ENCODE measurements around the gene RCC1.
"Not testable (repeated sequence)": the region's sequence is repeated elsewhere in the genome, so short reads cannot be mapped to it uniquely, and the experiment has no call there.

The RCC1 gene

DNA sequence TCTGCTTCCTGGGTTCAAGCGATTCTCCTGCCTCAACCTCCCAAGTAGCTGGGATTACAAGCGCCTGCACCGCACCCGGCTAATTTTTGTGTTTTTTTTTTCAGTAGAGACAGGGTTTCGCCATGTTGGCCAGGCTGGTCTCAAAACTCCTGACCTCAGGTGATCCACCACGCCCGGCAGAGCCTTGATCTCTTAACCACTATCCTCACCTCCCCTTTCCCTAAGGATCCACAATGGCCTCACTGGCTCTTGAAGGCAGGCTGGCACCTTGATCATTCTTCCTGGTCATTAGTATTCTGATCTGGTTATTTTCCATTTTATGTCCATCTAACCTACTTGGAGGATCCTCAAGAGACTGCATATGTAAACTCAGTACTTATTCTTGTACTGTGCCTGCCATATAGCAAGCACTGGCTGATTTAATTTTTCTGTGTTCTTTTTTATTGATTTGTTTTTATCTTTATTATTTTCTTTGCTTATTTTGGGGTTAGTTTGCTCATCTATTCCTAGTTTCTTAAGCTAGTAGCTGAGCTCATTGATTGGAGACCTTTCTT lies 6.3 kb downstream of the RCC1 start:
- DNase-seq, result no peak

DNA sequence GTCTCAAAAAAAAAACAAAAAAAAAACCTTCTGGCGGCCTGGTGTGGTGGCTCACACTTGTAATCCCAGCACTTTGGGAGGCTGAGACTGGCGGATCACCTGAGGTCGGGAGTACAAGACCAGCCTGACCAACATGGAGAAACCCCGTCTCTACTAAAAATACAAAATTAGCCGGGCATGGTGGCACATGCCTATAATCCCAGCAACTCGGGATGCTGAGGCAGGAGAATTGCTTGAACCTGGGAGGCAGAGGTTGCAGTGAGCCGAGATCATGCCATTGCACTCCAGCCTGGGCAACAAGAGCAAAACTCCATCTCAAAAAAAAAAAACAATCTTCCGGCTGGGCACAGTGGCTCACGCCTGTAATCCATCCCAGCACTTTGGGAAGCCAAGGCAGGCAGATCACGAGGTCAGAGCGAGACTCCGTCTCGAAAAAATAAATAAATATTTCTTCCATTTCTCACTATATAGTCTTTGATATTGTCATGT lies 8.6 kb downstream of the RCC1 start:
- not testable (repeated sequence) for DNase-seq

DNA sequence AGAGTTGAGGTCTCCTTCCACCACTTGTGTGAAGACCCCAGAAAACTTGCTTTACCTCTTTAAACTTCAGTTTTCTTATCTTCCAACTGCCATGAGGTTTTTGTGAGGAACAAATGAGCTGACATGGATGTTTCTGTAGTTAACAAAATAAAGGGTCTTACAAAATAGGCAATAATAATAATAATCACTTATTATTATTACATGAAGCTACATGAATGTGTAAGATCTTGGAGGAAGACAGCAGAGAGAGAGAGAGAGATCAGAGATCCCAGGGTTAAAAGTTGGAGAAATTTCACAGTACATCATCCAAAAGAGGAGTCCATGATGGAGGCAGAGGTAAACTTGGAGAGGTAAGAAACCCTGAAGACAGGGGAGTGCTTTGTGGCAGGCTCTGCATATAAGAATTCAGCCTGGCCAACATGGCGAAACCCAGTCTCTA lies 10.7 kb downstream of the RCC1 start:
- DNase-seq, result no peak

DNA sequence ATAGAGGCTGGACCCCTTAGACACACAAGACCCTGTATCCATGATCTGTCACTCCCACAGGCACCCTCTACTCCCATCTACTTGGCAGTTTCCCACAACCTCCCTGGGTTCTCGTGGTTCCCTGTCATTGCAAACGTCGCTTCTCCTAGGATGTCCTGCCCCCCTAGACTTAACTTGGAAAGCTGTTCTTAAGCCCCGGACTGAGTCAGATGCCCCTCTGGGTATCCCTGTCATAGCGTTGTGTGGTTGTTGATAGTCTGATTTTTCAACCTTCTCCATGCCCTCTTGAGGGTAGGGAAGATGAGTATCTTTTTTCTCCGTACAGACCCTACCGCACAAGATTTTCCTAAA lies 11.8 kb downstream of the RCC1 start:
- DNase-seq, result no peak

DNA sequence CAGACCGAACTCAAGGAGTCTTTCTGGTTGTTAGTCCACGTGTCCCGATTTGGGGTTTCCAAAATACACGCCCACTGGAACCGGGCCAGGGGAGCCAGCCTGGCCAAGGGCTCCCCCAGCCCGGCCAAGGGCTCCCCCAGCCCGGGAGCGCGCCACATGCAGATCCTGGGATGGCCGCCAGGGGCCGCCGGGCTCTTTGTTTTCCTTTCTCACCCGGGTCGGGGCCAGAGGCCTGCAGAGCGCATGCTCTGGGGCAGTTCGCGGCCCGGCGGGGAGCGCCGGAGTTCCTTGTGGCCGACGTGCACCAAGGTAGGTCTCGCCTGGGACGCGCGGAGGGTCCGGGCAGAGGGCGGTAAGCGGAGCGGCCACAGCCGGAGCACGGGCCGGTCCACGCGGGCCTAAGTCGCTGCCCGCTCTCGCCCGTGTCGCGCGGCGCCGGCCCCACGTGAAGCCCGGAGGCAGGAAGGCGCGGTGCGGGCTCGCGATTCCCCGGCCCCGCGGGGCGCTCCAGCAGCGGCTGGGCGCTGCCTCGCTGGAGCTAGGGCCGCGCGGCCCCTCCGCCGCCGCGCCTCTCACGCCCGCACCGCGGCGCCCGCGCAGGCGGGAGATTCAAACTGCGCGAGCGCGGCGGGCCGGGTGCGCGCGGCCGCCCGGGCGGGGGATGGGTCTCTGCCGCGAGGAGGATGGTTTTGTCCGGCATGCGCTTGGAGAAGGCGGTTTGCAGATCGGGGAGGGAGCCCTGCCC lies 12.3 kb downstream of the RCC1 start:
- peak; percentile 84 for DNase-seq

DNA sequence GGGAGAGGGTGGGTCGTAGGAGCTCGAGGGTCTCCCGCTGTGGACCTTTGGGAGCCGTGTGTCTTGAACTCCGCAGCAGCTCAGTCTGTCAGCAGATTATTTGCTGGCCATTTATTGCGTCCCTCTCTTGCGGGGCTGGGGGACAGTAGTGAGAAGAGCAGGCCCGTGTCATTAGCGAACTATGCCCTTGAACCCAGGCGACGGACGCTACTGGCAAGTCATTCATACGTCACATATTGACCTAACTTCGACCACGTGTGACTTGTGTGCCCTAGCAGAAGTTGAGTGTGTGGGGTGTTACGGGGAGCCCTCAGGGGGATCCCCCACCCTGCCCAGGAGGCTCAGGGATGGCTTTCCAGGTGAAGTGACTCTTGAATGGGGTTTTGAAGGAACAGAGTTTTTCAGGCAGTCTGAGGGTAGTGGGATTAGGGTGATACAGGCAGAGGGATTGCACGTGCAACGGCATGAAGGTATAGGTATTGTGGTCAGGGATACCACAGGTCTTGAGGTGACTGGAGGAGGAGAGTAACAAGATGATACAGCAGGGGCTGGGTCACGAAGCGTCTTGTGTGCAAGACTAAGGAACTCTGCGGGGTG lies 13.0 kb downstream of the RCC1 start:
- no peak for DNase-seq

DNA sequence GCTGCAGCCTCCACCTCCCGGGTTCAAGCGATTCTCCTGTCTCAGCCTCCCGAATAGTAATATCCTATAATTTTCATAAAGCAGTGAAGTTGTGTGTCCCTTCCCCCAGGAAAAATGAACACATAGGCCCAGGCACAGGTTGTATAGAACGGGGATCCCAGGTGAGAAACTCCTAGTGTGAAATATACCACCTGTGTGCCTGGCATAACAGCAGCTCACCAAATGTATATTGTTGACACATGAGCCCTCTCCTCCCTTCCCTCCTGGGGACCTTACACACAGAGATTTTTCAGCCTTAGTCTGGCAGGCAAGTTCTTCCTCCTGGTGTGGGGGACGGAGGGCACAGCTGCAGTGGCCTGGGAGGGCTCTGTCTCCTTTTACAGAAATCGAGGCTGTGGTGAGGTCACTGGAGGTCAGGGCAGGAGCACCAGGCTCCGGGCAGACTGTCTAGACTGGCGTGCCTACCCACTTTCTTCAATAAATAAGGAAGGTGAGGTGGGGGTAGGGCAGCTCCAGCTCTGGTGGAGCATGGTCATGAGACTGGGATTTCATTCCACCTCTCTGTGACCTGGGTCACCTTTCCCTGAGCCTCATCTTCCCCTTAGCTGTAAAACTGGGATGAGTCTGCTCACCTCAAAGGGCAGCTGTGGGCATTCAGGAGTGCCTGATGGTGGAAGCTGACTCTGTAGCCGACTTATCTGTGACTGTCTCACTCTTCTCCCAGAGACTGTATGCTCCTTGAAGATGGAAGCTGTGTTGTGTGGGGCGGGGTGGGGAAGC lies 14.3 kb downstream of the RCC1 start:
- DNase-seq, result no peak

DNA sequence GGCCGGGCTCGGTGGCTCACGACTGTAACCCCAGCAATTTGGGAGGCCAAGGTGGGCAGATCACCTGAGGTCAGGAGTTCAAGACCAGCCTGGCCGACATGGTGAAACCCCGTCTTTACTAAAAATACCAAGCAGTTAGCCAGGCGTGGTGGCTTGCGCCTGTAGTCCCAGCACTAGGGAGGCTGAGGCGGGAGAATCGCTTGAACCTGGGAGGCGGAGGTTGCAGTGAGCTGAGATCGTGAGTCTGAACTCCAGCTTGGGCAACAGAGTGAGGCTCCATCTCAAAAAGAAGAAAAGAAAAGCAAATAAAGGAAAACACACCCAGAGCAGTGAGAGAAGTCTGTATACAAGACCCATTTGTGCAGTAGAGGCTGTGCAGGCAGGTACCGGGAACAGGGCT lies 15.0 kb downstream of the RCC1 start:
- not testable (repeated sequence) for DNase-seq

DNA sequence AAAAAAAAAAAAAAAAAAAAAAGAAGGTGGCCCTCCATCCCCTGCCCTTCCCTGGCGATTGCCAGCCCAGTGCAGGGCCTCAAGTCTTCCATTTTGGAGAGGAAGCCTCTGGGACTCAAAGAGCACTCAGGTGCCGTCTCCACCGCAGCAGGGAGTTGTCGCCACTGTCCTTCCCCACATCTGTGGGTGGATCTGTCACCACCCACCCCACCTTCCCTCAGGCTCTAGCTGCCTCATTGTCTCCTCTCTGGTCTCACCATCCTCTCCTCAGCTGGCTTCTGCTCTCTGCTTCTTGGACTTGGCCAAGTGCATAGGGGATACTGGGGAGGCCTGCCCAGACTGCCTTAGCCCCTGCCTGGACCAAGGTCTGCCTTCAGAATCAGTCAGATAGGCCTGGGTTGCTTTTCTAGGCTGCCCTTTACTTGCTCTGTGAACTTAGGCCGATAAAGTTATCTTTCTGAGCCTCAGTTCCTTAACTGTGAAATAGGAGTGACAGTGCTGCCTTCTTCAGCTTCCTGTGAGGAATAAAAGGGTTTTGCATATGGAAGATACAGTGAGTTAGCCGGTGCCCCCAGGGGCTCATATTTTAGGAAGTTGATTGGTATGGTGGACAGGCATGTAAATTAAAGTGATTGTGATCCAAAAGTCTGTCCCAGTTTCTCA lies 15.8 kb downstream of the RCC1 start:
- DNase-seq, result no peak

DNA sequence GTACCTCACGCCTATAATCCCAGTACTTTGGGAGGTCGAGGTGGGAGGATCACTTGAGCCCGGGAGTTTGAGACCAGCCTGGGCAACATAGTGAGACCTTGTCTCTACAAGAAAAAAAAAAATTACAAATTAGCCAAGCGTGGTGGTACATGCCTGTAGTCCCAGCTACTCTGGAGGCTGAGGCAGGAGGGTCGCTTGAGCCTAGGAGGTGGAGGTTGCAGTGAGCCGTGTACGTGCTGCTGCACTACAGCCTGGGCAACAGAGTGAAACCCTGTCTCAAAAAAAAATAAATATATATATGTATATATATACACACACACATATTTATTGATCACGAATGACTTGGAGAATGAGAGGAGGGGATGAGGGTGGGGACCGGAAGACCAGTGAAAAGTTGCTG lies 16.7 kb downstream of the RCC1 start:
- DNase-seq, result not testable (repeated sequence)

DNA sequence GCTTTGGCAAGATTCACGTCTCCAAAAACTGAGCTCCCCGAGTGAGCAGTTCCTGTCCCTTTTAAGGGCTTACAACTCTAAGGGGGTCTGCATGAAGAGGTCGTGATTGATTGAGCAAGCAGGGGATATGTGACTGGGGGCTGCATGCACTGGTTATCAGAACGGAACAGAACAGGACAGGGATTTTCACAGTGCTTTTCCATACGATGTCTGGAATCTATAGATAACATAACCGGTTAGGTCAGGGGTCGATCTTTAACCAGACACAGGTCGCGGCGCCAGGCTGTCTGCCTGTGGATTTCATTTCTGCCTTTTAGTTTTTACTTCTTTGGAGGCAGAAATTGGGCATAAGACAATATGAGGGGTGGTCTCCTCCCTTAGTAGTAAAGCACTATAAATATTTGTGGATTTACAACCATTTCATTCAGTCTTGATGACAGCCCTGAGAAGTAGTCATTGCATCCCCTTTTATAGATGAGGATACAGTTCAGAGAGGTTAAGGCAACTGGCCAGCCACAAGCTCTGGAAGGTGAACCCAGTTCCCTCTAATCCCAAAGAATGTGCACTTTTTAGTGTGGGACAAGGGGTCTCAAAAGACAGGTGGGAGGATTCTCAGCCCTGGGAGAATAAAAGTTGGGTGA lies 19.3 kb downstream of the RCC1 start:
- not testable (repeated sequence) for DNase-seq

DNA sequence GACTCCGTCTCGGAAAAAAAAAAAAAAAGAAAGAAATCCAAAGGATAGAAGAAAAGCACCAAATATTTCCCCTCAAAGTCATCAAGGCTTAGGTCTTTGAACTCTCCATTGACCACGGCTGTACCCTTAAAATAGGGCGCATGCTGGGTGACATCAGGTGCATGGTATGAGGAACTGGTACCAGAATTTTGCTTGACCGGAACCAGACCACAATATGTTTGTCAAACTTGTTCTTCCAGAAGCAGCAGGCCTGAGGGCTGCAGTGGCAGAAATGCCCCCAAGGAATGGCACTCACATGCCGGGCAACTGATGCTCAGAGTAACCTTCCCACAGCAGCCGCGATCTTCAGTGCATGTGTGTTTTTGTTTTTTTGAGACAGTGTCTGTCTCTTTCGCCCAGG lies 21.0 kb downstream of the RCC1 start:
- no peak for DNase-seq

DNA sequence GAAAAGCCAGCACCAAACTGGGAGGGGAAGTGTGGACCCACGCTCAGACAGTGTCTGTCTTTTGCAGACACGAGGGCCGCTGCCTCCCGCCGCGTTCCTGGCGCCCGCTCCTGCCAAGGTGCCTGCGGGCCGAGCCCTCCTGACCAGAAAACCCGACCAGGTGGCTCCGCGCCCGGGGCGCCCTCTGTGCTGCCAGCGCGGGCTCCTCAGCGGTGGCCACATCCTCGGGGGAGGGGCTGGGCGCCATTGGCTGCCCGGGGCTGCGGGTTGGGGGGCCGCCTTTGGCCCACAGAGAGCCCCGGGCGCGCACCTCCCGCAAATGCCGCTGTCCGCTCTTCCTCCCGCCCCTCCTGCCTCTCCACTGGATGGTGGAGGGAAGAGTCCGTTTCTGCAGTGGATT lies 24.6 kb downstream of the RCC1 start:
- DNase-seq, result no peak

DNA sequence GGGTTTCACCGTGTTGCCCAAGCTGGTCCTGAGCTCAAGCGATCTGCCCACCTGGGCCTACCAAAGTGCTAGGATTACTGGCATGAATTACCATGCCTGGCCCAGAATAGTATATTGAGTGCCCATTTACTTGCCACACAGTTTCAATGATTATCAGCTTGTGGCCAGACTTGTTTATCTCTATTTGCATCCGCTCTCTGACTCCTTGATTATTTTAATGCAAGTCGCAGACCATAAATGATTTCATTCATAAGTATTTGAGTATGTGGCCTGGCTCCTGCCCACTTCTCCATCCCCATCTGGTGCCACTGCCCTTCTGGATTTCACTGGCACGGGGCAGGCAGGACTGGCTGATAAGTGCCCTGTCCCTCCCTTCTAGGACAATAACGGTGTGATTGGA lies 28.8 kb downstream of the RCC1 start:
- DNase-seq, result no peak

DNA sequence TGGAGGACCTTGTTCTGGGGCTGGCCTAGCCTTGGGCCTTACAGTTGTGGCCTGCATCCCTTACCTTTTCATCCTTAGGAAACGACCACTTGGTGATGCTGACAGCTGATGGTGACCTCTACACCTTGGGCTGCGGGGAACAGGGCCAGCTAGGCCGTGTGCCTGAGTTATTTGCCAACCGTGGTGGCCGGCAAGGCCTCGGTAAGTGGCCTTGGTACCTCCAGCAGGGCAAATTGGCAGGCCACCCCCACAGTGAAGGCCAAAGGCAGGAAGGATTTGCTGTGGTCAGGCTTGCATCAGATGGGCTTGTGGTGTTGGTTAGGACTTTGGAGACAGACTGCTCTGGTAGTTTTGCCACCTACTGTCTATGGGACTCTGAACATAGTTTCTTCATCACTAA lies 29.3 kb downstream of the RCC1 start:
- no peak for DNase-seq

DNA sequence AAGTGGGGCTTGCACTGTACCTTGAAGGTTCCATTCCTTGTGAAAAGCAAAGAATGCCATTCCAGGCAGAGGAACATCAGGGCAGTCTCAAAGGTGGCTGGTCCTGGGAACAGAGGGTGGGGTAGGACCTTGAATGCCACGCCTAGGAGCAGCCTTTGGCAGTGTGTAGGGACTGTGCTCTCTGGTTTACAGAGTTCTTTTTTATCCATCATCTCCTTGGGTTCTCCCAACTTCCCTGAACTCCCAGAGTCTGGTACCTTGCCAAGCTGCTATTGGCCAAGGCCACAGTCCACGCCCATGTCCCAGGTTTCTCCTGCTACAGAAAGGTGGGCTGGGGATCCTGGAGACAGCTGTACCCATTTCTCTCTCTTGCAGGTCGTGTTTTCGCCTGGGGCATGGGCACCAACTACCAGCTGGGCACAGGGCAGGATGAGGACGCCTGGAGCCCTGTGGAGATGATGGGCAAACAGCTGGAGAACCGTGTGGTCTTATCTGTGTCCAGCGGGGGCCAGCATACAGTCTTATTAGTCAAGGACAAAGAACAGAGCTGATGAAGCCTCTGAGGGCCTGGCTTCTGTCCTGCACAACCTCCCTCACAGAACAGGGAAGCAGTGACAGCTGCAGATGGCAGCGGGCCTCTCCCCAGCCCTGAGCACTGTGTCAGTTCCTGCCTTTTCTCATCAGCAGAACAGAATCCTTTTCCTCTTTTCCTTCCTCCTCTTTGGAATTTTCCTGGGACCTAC lies 31.8 kb downstream of the RCC1 start:
- DNase-seq, result no peak

DNA sequence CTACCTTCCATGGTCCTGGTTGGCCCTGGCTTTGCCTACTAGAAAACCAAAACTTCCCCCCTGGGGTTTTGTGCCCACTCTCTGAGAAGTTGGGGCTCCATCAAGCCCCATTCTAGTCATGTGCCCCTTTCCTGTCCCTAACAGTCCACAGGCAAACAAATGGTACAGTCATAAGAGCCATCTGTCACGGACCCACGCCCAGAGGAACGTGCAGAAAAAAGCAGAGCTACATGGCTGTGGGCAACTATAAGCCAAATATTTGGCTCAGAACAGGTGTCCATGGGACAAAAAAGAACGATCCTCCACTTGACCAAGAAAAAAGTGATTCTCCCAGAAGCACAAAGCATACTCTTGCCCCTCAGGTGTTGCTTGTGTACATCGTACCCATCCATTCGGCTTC lies 32.4 kb downstream of the RCC1 start:
- no peak for DNase-seq

DNA sequence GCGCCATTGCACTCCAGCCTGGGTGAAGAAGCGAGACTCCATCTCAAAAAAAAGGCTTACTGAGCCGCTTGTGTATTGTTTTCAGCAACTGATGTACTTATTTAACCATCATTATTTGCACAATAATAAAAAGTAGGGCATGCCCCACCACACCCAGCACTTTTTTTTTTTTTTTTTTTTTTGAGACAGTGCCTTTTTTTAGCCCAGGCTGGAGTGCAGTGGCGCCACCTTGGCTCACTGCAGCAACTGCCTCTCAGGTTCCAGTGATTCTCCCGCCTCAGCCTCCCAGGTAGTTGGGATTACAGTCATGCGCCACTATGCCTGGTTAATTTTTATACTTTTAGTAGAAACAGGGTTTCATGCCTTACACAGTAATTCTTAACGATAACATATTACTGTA lies 34.8 kb downstream of the RCC1 start:
- DNase-seq, result no peak

DNA sequence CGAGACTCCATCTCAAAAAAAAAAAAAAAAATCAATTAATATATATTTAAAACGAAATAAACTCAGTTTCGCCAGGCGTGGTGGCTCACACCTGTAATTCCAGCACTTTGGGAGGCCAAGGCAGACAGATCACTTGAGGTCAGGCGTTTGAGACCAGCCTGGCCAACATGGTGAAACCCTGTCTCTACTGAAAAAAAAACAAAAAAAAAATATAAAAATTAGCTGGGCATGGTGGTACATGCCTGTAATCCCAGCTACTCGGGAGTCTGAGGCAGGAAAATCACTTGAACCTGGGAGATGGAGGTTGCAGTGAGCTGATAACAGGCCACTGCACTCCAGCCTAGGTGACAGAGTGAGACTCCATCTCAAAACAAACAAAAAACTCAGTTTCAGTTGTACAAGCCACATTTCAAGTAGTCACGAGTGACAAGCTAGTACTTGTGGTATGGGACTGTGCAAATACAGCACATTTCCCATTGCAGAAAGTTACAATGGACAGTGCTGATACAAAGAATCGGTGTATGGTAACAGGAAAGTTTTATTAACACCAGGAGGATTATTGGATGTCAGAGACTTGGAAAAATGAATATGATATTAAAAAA lies 35.7 kb downstream of the RCC1 start:
- not testable (repeated sequence) for DNase-seq

DNA sequence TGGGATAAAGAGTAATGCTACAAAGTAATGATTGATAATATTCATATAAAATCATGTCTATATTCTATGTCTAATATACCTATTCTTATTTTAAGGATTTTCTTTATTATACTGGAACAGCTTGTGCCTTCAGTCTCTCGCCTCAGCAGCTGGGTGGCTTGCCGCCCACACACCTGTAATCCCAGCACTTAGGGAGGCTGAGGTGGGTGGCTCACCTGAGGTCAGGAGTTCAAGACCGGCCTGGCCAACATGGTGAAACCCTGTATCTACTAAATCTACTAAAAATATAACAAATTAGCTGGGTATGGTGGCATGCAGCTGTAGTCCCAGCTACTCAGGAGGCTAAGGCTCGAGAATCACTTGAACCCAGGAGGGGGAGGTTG lies 39.4 kb downstream of the RCC1 start:
- DNase-seq, result no peak

DNA sequence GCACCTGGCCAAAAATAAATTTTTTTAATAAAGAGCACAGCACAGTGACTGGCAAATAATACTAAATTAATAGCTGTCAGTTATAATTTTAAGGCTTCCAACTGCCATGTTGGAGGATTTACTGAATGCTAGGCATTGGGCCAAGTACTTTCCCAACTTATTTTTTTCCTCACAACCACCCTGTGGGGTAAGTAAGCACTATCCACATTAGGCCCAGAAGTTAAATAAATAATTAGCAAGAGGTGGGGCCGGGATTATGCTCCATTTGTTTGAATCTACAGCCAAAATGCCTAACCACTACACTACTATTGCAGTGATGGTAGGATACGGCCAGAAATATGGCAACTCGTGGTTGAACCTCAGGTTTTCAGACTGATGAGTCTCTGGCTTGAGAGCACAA lies 42.5 kb downstream of the RCC1 start:
- DNase-seq, result no peak

DNA sequence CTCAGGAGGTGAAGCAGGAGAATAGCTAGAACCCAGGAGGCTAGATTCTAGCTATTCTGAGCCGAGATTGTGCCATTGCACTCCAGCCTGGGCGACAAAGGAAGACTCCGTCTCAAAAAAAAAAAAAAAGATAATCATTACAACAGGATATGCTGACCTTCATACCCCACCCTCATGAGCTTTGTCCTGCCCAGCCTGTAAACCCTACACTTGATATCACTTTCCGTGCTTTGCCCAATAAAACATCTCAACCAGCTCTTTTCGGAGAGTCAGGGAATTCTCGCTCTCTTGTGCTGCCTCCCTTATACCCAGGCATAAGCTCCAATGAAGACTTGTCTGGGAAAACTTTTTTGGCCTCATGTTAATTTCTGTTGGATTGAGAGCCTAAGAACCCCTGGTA lies 45.5 kb downstream of the RCC1 start:
- no peak for DNase-seq
